Activated CD8-positive, alpha-beta memory T cell treated with anti-CD3 and anti-CD28 coated beads for 1 hour (primary cell): Measurements from ENCODE around the gene SOX12.

Experiments
- DNase-seq, 2 donors: peaks; one replicate each; pipeline ENCODE4 v3.0.0-alpha.2; 2020; ENCODE audit warnings: low read depth in 1 of 2; ENCODE audit errors: extremely low read depth in 1 of 2

The SOX12 gene

DNA sequence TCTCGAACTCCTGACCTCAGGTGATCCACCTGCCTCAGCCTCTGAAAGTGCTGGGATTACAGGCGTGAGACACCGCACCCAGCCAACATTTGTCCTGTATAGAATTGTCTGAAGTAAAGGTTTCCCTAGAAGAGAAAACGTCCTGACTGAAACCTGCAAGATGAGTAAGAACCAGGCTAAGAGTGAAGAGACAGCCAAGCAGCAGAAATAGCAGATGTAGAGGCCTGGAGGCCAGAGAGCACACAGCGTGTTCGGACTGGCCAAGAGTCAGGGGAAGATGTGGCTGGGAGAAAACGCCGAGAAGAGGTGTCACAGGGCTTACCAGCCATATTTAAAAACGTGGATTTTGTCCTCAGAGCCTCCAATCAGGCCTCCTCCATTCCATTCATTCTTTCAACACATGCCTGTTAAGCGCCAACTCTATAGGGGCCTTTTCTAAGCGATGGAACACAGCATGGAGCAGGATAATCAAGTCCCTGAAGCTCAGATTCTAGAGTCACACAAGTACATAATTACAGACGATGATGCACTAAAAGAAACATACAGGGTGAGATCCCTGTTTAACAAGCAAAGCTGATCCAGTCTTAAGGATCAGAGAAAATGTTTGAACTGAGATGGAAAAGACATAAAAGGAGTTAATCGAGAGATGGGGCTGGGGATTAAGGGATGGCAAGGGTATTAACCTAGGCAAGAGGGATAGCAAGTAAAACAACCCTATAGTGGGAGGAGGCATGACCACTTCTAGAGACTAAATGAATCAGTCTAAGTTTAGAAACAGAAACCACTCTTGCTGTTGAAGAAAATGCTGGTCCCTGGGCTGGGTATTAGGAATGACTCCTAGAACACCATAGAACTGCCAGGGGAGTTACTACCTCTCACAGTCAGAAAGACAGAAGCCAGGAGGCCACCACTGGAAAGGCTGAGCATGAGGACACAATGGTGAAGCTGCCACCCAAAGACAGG is 23.2 kb upstream of the SOX12 start:
- DNase-seq = no peak

DNA sequence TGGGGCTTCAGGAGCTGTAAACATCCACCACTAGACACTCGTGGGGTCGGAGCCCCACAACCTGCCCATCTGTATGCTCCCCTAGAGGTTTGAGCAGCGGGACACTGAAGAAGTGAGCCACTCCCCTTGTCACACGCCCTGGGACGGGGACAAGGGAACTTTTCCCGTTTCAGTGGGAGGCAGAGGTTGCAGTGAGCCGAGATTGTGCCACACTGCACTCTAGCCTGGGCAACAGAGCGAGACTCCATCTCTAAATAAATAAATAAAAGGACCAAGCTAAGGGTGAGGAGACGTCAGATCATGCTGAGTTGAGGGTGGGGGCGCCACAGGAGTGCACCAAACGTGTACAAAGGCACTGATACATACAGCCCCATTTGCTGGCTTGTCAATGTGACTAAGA is 19.6 kb upstream of the SOX12 start:
- no peak for DNase-seq

DNA sequence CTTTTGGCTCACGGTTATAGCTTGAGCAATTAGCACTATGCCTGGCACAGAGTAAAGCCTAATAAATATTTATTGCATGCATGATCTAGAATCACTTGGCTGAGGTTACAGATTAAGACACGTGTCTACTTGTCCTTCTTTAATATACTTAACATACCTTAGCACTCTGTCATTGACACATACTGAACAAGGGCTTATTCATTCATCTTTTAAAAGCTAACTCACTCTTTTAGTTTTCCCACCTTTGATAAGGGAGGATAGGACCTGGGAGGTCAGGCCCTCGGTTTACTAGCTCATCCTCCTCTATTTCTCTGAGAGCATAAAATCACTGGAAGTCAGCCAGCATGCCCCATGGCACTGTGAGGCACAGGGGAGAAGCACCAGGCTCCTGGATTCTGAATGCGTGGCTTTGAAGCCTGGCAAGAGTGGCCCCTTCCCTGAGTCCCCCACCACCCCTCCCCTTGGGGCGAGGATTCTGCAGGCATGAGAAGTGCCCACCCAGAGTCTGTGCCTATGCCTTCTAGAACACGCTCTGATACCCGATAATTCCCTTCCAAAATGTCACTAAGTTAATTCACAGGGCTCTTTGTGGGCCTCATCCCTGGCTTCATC is 16.8 kb upstream of the SOX12 start:
- DNase-seq = no peak

DNA sequence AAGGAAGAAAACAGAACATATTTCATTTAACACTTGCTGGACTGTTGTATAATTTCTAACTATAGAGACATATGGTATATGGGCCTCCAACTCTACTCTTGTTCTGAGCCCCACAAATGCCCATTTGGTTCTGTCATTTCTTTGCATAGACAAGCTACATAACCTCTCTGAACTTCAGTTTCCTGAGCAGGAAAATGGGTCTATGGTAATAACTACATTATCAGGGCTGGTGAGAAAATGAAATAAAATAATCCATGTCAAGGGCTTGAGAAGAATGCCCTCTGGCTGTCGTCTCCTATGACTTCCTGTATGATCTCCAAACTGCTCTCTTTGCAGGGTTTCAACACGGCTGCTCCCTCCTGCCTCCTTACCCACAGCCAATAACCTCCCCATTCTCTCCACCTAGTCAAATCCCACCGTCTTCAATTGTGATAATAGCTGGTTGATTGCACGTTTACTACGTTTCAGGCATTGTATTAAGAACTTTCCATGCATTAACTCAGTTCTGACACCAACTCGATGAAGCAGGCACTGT is 16.0 kb upstream of the SOX12 start:
- no peak for DNase-seq

DNA sequence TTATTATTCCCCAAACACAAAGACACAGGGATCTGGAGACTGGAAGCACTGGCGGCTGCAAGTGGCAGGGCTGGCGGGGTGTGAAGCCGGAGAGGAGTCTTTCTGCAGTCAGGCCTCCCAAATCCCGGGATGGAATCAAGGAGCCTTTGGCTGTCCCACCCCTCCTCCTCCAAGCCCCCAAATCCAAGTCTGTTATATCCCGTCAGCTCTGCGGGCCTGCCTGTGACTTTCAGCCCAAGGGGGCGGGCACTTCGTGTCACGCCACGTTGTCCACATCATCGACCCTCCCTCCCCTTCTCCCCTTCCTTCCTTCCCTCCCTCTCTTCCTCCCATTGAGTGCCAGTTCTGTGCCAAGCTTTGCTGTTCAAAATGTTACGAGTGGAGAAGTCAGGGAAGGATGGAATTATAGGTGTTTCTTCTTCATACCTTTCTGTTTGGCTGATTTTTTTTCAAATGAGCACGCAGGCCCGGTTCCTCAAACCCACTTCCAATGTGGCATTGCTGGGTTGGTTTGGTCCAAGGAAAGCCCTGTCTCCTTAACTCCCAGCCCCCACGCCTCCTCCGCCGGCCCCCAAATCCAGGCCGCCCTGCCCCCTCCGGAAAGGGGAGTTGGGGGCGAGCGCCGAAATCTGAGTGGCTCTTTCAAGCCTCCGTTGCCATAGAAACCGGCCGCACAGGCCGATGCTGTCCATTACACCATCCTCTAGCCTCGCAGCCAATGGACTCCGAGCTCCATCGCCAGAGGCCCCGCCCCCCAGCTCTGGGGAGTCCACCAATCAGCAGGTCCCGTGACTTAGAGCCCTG is 15.3 kb upstream of the SOX12 start:
- peak in 1 of 2 donors; percentile 59 for DNase-seq

DNA sequence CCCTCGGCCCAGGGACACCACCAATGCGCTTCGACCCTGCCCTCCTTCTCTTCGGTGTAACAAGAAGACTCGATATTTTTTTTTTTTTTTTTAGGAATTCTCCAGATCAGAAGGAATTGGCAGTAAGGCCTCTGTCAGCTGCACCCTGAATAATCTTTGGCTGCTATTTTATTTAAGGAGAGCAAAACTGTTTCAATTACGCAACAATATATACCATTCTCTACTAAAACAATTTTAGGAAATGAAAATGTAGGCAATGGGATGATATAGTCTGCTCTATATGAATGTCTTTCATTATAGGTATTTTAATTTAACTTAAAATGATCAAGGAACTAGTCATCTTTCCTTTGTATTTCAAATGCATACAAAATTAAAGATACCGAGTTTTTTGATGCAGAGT is 14.7 kb upstream of the SOX12 start:
- DNase-seq = no peak

DNA sequence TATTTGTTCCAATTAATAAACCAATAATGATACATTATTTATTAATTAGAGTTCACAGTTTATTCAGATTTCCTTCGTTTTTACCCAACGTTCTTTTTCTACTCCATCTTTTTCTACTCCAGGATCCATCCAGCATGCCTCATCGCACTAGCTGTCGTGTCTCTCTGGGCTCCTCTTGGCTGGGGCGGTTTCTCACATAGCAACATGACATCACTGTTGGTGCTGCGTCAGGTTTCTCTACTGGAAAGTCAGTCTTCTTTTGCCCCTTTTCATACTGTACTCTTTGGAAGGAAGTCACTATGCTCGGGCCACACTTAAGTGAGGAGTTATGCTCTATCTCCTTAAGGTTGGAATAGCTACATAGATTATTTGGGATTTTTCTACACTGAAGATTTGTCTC is 13.7 kb upstream of the SOX12 start:
- DNase-seq = no peak

DNA sequence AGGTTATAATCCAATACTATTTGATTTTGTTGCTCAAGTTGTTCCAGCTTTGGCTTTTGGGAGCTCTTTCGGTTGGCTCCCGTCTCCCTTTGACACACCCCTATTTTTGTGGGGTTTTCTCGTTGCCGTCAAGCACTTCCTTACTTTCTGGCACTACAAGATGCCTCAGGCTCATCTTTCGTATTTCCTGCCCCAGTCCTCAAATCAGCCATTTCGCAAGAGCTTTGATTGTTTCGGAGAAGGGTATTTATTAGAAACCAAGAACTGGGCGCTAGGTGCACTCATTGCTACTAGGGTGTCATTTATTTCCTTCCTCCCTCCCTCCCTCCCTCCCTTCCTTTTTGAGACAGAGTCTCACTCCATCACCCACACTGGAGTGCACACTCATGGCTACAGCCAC is 13.3 kb upstream of the SOX12 start:
- no peak for DNase-seq

DNA sequence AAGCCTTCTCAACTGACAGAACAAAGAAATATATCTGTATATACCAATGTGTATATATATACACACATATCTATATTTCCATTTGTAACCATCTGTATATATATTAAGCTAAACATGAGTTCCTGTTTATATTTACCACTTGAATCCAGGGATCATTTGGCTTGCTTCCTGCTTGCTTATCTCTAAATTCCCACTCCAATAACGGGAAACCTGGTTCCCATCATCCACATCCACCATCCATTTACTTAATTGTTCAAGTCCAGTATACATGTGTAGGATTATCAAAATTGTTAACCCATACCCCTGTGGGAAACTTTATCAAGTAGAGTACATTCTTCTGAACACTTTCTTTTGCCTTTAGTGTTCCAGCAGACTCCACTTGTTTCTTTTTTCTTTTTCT is 12.5 kb upstream of the SOX12 start:
- no peak for DNase-seq

DNA sequence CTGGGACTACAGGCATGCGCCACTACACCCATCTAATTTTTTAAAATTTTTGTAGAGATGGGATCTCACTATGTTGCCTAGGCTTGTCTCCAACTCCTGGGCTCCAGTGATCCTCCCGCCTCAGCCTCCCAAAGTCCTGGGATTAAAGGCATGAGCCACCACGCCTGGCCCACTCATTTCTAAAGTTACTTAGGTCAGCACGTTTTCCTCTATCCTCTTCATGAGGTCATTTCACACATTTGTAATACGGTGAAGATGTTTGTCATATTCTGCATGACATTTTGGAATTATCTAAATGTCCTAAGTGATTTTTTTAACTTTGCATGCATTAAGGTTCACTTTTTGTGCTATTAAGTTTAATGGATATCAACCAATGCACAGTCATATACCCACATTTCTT is 11.9 kb upstream of the SOX12 start:
- no peak for DNase-seq

DNA sequence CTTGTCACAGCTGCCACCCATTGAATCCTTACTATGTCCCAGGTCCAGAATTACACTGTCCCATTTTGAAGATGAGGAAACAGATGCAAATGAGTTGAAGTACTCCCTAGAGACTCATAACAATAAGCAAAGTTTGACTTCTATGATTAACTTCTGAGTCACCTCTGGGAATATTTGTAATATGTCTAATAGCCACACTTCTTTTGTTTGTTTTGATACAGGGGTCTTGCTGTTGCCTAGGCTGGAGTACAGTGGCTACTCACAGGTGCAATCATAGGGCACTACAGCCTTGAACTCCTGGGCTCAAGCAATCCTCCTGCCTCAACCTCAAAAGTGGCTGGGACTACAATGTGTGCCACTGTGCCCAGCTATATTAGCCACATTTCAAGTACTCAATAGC is 11.4 kb upstream of the SOX12 start:
- no peak for DNase-seq

DNA sequence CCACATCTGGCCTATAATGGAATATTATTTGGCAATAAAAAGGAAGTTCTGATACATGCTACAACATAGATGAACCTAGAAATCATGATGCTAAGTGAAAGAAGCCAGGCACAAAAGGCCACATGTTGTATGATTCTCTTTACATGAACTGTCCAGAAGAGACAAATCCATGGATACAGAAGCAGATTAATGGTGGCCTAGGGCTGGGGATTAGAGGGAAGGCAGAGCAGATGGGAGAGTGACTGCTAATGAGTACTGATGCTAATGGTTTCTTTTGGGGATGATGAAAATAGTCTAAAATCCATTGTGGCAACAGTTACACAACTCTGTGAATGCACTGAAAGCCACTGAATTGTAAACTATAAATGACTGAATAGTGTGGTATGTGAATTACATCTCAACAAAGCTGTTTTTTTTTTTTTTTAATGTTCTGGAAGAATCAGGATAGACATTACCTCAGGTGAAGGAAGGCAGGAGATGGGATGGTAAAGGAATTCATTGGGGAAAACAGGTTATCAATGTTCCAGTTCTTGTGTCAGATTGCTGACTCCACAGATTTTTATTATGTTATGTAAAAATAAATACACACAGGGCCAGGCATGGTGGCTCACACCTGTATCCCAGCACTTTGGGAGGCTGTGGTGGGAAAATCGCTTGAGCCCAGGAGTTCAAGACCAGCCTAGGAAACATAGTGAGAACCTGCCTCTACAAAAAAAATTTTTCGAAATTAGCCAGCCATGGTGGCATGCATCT is 8.9 kb upstream of the SOX12 start:
- no peak for DNase-seq

DNA sequence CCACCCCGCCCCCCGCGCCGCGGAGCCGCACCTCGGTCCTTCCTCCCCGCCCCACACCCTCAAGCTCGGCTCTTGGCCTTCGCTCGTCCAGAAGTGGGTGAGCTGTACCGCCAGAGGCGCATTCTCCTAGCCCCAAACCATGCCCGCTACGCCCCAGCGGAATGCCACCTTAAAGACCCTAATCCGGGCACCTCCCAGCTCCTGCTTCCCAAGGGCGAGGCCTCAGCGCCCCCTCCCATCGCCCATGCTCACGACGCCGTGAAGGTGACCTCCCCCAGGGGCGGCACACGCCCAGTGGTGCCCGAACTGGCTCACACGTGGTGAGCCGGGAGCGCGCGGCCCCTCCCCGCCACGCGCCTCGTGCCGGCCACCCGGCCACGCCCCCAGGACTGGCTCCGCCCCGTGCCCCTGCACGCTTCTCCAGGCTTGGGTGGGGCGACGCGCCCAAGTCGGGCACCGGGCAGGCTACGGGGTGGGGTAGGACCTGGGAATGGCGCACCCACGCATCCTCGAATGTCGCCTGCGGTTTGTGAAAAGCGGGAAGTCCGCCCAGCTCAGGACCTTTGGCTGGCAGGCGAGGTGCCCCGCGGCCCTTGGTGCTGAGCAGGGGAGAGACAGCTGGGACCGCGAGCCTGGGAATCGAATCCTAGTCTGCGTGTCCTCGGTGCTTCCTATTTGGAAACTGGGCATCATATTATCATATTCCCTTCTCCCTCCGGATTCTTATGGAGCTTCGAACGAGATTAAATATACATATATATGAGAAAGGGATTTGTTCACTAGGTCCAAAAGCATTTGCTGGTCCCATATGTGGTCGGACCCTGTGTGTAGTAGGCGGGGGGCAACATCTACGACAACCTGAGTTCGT is 941 bp upstream of the SOX12 start:
- peak; percentile 70 to 86 for DNase-seq

DNA sequence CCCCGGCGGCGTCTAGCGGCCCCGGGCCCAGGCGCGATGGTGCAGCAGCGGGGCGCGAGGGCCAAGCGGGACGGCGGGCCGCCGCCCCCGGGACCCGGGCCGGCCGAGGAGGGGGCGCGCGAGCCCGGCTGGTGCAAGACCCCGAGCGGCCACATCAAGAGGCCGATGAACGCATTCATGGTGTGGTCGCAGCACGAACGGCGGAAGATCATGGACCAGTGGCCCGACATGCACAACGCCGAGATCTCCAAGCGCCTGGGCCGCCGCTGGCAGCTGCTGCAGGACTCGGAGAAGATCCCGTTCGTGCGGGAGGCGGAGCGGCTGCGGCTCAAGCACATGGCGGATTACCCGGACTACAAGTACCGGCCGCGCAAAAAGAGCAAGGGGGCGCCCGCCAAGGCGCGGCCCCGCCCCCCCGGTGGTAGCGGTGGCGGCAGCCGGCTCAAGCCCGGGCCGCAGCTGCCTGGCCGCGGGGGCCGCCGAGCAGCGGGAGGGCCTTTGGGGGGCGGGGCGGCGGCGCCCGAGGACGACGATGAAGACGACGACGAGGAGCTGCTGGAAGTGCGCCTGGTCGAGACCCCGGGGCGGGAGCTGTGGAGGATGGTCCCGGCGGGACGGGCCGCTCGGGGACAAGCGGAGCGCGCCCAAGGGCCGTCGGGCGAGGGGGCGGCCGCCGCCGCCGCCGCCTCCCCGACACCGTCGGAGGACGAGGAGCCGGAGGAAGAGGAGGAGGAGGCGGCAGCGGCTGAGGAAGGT is 715 bp downstream of the SOX12 start:
- peak in 1 of 2 donors; percentile 17 for DNase-seq

DNA sequence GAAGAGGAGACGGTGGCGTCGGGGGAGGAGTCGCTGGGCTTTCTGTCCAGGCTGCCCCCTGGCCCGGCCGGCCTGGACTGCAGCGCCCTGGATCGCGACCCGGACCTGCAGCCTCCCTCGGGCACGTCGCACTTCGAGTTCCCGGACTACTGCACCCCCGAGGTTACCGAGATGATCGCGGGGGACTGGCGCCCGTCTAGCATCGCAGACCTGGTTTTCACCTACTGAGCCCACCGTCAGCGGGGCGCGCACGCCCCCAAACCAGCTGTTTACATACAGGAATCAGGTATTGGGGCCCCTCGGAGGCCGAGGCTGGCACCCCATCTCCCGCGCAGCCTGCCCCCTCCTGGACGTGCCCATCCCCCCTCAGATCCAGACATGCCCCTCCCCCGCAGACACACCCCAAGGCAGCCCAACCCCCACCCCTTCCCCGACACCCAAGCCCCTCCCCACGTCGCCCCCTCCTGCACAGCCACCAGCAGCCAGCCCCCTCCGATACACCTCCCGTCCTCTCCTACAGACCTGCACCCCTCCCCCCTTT is 1.4 kb downstream of the SOX12 start:
- no peak for DNase-seq

DNA sequence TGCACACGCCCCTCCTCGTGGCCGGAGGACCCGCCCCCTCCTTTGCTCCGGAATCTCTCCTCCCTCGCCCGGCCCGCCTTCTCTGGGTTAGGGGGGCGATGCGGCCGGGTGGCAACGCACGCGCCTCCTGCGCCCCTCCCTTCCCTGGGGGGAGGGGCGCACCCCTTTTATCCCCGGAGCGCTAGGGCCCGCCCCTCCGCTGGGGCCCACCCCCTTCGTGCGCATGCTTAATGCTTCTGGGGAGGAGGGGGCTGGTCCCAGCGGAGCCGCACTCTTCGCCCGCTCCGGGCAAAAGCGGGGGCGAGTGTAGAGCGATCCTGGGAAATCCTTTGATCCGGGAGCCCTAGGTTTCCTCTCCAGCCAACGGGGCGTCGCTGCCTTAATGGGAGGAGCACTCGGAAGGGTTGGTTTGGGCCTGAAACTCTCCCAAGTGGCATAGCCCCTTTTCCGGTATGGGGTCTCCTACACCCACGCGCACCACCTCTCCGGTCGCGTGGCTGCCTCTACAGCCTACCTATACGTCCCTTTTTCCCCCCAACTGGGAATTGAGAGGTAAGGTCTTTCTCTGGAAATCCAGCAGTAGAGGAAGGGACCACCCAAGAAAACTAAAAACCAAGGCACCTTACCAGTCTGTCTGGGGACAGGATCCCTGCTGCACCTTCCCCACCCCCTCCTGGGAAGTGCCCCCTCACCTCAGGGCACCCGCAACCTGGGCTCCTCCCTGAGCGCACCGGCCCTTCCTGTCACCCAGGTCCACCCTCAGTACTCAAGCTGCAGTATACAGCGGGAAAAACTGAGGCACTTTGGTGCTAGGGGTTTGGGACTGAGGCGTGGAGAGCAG is 2.1 kb downstream of the SOX12 start:
- DNase-seq = peak; percentile 57 to 66

DNA sequence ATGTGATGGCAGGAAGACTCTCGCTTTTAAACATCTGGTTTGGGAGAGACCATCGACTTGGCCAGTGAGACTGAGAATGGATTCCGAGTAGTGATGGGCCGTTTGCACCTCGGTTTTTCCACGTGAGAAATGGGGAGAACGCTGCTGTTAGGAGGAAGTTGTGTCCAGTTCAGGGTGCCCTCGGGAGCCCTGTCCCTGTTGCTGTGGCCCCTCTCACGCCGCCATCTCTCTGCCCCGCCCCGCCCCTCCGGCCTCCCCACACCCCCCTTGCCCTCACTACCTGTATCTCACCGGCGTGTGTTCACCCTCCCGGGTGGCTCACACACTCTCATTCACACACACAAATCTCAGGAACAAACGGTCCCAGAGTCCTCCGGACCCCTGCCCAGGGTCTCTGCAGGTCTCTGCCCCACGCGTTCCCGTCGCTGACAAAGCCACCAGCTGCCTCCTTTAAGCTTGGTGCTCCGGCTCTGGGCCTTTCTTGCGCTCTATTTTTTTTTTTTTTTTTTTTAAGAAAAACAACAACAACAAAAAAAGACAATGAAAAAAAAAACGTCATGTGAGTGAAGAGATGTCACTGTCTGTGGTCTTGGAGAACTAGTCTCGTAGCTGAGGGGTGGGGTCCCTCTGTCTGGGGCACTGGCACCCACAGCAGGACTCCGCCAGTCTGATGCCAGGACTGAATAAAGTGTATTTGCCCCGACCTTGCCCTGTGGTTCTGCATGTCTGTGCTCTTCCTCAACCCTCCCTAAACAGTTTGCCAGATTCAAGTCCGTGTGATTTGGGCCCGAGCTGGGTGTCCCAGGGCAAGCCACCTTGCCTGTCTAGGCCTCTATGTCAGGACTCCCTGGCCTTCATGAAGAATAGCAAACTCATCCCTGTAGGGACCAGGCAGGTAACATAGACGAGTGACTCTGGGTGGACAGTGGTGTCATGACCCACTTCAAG is 2.9 kb downstream of the SOX12 start:
- DNase-seq = no peak
